ENCODE measurements around the gene MED15. TPM values are rescaled to one million over a fixed set of nuclear protein-coding genes. Genes with fewer than 3 reads are reported as not detected.

MED15 gene
- total RNA-seq, 1 donor from 2014 or later = 11.4 TPM

DNA sequence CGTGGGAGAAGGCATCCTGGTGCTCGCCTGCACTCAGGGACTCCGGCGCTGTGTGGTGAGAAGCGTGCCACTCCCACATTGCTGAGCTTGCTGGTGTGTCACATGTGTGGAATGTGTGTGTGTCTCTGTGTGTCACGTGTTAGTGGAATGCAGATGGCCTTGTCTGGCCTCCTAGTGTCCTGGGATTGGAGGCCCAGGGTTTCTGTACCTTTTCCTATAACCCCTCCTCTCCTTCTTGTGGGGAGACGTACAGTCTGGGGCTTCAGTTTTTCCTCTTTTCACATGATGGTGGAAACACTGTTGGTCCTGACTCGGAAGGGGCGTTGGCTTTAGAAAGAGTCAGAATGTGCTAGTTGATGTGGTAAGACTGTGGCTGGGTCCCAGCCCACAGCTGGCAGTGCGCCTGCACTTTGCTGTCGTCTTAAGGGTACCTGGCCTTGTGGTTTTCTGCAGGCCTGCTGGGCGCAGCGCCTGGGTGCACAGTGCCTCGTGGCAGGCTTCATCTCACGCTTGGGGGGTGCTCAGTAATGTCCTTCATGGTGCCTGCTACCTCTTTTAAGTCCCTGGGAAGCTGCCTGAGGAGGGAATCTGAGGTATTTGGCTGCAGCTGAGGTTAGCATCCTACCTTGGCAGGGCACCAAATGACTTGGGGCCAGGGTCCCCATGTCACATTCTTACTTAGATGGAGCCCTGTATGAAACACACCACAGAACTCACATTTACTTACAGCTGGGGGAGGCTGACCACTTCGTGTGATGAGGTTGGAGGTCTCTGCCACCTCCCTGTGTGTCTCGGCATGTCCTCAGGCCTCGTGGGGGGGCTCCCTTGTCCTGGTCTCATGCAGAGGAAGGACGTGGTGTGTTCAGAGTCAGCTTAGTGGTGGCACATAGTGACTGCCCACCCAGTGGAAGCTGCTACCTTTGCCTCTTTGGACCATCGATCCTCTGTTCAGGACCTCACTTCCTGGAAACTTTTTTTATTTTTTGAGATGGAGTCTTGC is 61.9 kb downstream of the MED15 start:
- no peaks in the 10 kb centered on the region for H3F3A ChIP-seq (ENCODE audit: low read depth)
- no peak overlapping the region for H3K4me3 ChIP-seq
- no peaks in the 10 kb centered on the region for H3K79me2 ChIP-seq (ENCODE audit: low read depth)
- no peak overlapping the region for H2AFZ ChIP-seq (replicated peaks)
- Mint-ChIP-seq H3K27me3 (ENCODE audit: insufficient read depth, low read depth) (peaks cover 2% of the 10 kb centered on the region), H3K4me1 (no peaks in the 10 kb centered on the region), H3K4me3 (no peak overlapping the region), H3K36me3 (peaks cover 22% of the 10 kb centered on the region), H3K9me3 (no peaks in the 10 kb centered on the region), H3K27ac (no peak overlapping the region)
- peaks cover 12% of the 10 kb centered on the region for H4K20me1 ChIP-seq (ENCODE audit: low read depth)
- H3K27me3 ChIP-seq = no peaks in the 10 kb centered on the region
- no peak overlapping the region for H3K27ac ChIP-seq
- no peaks in the 10 kb centered on the region for H3K36me3 ChIP-seq
- no peaks in the 10 kb centered on the region for H3K9me3 ChIP-seq (ENCODE audit: low read depth)
- DNase-seq (ENCODE audit: low spot score) = no peak
- H3K9ac ChIP-seq = no peak overlapping the region
- no peaks in the 10 kb centered on the region for H3K4me1 ChIP-seq
- H3K4me2 ChIP-seq = no peak overlapping the region
- TF ChIP-seq EZH2 (IDR thresholded peaks at IDR 0.05) = no peak
- TF ChIP-seq, protein P1, sequence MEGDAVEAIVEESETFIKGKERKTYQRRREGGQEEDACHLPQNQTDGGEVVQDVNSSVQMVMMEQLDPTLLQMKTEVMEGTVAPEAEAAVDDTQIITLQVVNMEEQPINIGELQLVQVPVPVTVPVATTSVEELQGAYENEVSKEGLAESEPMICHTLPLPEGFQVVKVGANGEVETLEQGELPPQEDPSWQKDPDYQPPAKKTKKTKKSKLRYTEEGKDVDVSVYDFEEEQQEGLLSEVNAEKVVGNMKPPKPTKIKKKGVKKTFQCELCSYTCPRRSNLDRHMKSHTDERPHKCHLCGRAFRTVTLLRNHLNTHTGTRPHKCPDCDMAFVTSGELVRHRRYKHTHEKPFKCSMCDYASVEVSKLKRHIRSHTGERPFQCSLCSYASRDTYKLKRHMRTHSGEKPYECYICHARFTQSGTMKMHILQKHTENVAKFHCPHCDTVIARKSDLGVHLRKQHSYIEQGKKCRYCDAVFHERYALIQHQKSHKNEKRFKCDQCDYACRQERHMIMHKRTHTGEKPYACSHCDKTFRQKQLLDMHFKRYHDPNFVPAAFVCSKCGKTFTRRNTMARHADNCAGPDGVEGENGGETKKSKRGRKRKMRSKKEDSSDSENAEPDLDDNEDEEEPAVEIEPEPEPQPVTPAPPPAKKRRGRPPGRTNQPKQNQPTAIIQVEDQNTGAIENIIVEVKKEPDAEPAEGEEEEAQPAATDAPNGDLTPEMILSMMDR (IDR thresholded peaks at IDR 0.05) = no peak
- no peak for TF ChIP-seq EZH2phosphoT487 (IDR thresholded peaks at IDR 0.05)

DNA sequence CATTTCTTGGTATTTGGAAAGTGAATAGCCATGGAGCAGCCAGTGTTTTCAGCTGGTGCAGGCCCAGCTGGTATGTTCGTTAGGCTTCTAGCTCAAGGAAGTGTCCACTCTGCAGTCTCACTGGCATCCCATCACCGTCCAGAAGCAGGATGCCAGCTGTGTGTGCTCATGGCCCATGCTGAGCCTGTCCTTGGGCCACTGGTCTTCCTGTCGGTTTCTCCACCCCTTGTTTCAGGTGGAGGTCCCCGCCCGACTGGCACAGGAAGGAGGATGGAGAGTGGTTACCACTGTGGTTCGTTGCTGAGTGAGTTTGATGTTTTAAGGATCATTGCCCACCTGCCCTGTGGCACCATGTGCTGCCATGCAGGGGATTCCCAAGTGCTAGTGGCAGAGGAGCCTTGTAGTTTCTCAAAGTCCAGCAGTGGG is 63.7 kb downstream of the MED15 start:
- Histone ChIP-seq H3F3A (ENCODE audit: low read depth) (no peaks in the 10 kb centered on the region), H4K20me1 (ENCODE audit: low read depth) (peaks cover 12% of the 10 kb centered on the region), H3K79me2 (ENCODE audit: low read depth) (no peaks in the 10 kb centered on the region), H3K27ac (no peak overlapping the region), H3K4me2 (no peak overlapping the region), H3K9me3 (ENCODE audit: low read depth) (no peaks in the 10 kb centered on the region), H3K36me3 (no peaks in the 10 kb centered on the region), H2AFZ (replicated peaks) (no peak overlapping the region), H3K27me3 (no peaks in the 10 kb centered on the region), H3K4me3 (no peak overlapping the region), H3K9ac (no peak overlapping the region), H3K4me1 (no peaks in the 10 kb centered on the region)
- no peak for DNase-seq (ENCODE audit: low spot score)
- H3K36me3 Mint-ChIP-seq = peaks cover 22% of the 10 kb centered on the region
- TF ChIP-seq EZH2phosphoT487 (IDR thresholded peaks at IDR 0.05) = no peak
- TF ChIP-seq, protein P1 (IDR thresholded peaks at IDR 0.05) = no peak
- TF ChIP-seq EZH2 (IDR thresholded peaks at IDR 0.05) = no peak
- no peak overlapping the region for H3K4me3 Mint-ChIP-seq
- H3K4me1 Mint-ChIP-seq = no peaks in the 10 kb centered on the region
- H3K9me3 Mint-ChIP-seq = no peaks in the 10 kb centered on the region
- H3K27me3 Mint-ChIP-seq (ENCODE audit: insufficient read depth, low read depth) = peaks cover 2% of the 10 kb centered on the region
- H3K27ac Mint-ChIP-seq = no peak overlapping the region

DNA sequence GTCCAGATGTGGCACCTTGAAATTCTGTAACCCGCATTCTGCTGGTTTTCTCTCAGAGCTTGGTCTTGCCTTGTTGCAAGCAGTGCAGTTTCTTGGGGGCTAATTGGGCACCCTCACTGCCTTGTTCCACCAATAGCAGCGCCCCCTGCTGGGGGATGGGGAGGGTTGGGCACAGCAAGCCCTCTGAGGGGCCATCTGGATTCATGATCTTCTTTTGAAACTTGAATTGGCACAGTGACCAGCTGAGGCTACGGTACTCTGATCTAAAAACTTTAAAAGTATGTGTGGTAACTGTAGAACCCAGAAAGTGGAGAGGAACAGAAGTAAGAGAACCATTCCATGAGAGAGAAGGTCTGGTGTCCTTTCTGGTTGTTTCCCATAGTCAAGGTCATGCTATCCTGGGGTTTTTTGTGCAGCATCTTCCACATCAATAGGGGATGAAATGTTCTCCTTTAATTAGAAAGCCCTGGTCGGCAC is 64.2 kb downstream of the MED15 start:
- no peaks in the 10 kb centered on the region for H3K79me2 ChIP-seq (ENCODE audit: low read depth)
- H2AFZ ChIP-seq (replicated peaks) = no peak overlapping the region
- peaks cover 20% of the 10 kb centered on the region for H3K36me3 Mint-ChIP-seq
- no peak overlapping the region for H3K9ac ChIP-seq
- TF ChIP-seq EZH2phosphoT487 (IDR thresholded peaks at IDR 0.05) (no peak), EZH2 (IDR thresholded peaks at IDR 0.05) (no peak)
- TF ChIP-seq, protein P1 (IDR thresholded peaks at IDR 0.05) = peak; percentile 90
- no peaks in the 10 kb centered on the region for H3K27me3 ChIP-seq
- H3K36me3 ChIP-seq = no peaks in the 10 kb centered on the region
- H3K27ac ChIP-seq = no peak overlapping the region
- DNase-seq (ENCODE audit: low spot score) = peak; percentile 70
- H3K4me1 Mint-ChIP-seq = no peaks in the 10 kb centered on the region
- peaks cover 2% of the 10 kb centered on the region for H3K27me3 Mint-ChIP-seq (ENCODE audit: insufficient read depth, low read depth)
- no peaks in the 10 kb centered on the region for H3K9me3 Mint-ChIP-seq
- peaks cover 12% of the 10 kb centered on the region for H4K20me1 ChIP-seq (ENCODE audit: low read depth)
- no peak overlapping the region for H3K27ac Mint-ChIP-seq
- no peak overlapping the region for H3K4me3 ChIP-seq
- H3K9me3 ChIP-seq (ENCODE audit: low read depth) = no peaks in the 10 kb centered on the region
- H3K4me3 Mint-ChIP-seq = no peak overlapping the region
- H3K4me2 ChIP-seq = no peak overlapping the region
- no peaks in the 10 kb centered on the region for H3F3A ChIP-seq (ENCODE audit: low read depth)
- H3K4me1 ChIP-seq = no peaks in the 10 kb centered on the region

Data from neural progenitor cell (in vitro differentiated cells).